PC-3 (cell line): Measurements from ENCODE around the gene SCN2B. TPM values are rescaled to one million over a fixed set of nuclear protein-coding genes. Genes with fewer than 3 reads are reported as not detected.

Experiments used
- ATAC-seq: fragments of 200-7000 bp; cut with Tn5 transposase; 2 replicates; pipeline ENCODE4 v1.9.1; 2020; ENCODE audit warnings: mild to moderate bottlenecking, moderate library complexity
- BruUV-seq: library from RNA; stranded (reverse); fragments of 400-500 nt; replicated peaks from 2 replicates; lab custom pipeline; 2021; lab: Mats Ljungman, UMichigan
- CTCF ChIA-PET: fragments of 300-600 bp; sonication (Branson Sonifier 250); formaldehyde crosslinking; loops from one replicate; lab custom pipeline; 2022; ENCODE audit warnings: antibody characterized with exemption; lab: Charles Lee
- POLR2A ChIA-PET: fragments of 300-600 bp; sonication (Branson Sonifier 250); formaldehyde crosslinking; loops from one replicate; lab custom pipeline; 2022; ENCODE audit warnings: antibody characterized with exemption; ENCODE audit not compliant: unreplicated experiment; lab: Charles Lee
- DNase-seq: peaks from one replicate; pipeline ENCODE4 v3.0.0-alpha.2; 2015
- H2AFZ ChIP-seq: fragments of 300-600 bp; sonication (generic); 2 replicates; pipeline ENCODE4 v1.6.0; 2016; ENCODE audit warnings: antibody characterized with exemption, low read length
- H3F3A ChIP-seq: fragments of 300-600 bp; sonication (generic); one replicate; pipeline ENCODE4 v1.6.0; 2017; ENCODE audit warnings: antibody characterized with exemption, low read length, control low read depth, mild to moderate bottlenecking; ENCODE audit not compliant: unreplicated experiment
- H3K27ac ChIP-seq: fragments of 300-600 bp; sonication (generic); 2 replicates; pipeline ENCODE4 v1.5.1; 2016; ENCODE audit warnings: mild to moderate bottlenecking, low read length
- H3K27me3 ChIP-seq: fragments of 300-600 bp; sonication (generic); 2 replicates; pipeline ENCODE4 v1.6.1; 2016; ENCODE audit warnings: low read length, mixed read lengths
- H3K36me3 ChIP-seq: fragments of 300-600 bp; sonication (generic); 2 replicates; pipeline ENCODE4 v1.6.1; 2016; ENCODE audit warnings: low read depth, mixed run types, low read length, mixed read lengths
- H3K4me1 ChIP-seq: fragments of 300-600 bp; sonication (generic); 2 replicates; pipeline ENCODE4 v1.5.1; 2016; ENCODE audit warnings: low read length; ENCODE audit not compliant: insufficient read depth
- H3K4me2 ChIP-seq: fragments of 300-600 bp; sonication (generic); 2 replicates; pipeline ENCODE4 v1.6.0; 2016; ENCODE audit warnings: low read length
- H3K4me3 ChIP-seq: fragments of 300-600 bp; sonication (generic); 2 replicates; pipeline ENCODE4 v1.5.1; 2016; ENCODE audit warnings: mild to moderate bottlenecking, low read length, mixed read lengths
- H3K79me2 ChIP-seq: fragments of 300-600 bp; sonication (generic); 2 replicates; pipeline ENCODE4 v1.6.1; 2017; ENCODE audit warnings: low read length, mixed read lengths
- H3K9ac ChIP-seq: fragments of 300-600 bp; sonication (generic); 2 replicates; pipeline ENCODE4 v1.6.0; 2016; ENCODE audit warnings: mild to moderate bottlenecking, low read length
- H3K9me2 ChIP-seq: fragments of 300-600 bp; sonication (generic); replicated peaks from 2 replicates; pipeline ENCODE4 v1.6.1; 2016; ENCODE audit warnings: mixed run types, low read length, mixed read lengths
- H3K9me3 ChIP-seq: fragments of 300-600 bp; sonication (generic); 2 replicates; pipeline ENCODE4 v1.6.1; 2016; ENCODE audit warnings: low read length, mixed read lengths
- H4K20me1 ChIP-seq: fragments of 300-600 bp; sonication (generic); 2 replicates; pipeline ENCODE4 v1.6.1; 2016; ENCODE audit warnings: low read length, mixed read lengths
- EZH2 ChIP-seq: fragments of 300-600 bp; sonication (generic); IDR thresholded peaks from one replicate; pipeline ENCODE4 v1.6.1; 2017; ENCODE audit warnings: antibody characterized with exemption, mild to moderate bottlenecking, low read length; ENCODE audit not compliant: unreplicated experiment
- EZH2phosphoT487 ChIP-seq: fragments of 300-600 bp; sonication (generic); IDR thresholded peaks from 2 replicates; pipeline ENCODE4 v1.6.1; 2018; ENCODE audit warnings: mild to moderate bottlenecking, antibody characterized with exemption, low read length, borderline replicate concordance
- intact Hi-C: fragments of 100-400 bp; cut with micrococcal nuclease; formaldehyde crosslinking; loops from 2 replicates; pipeline ENCODE4 v1.9.0; 2023
- total RNA-seq: library from RNA; depleted of rRNA; stranded (reverse); fragments of >200 nt; gene quantifications from 2 replicates; pipeline ENCODE4 v1.2.3, GENCODE V29; 2014
- TF ChIP-seq, protein P1 (sequence below): fragments of 300-600 bp; sonication (generic); conservative IDR thresholded peaks from 2 replicates; pipeline ENCODE4 v1.5.1; 2017; ENCODE audit warnings: antibody characterized with exemption, low read depth, mild to moderate bottlenecking, low read length

SCN2B gene
- total RNA-seq, 1 experiment from 2014 or later = not detected

DNA sequence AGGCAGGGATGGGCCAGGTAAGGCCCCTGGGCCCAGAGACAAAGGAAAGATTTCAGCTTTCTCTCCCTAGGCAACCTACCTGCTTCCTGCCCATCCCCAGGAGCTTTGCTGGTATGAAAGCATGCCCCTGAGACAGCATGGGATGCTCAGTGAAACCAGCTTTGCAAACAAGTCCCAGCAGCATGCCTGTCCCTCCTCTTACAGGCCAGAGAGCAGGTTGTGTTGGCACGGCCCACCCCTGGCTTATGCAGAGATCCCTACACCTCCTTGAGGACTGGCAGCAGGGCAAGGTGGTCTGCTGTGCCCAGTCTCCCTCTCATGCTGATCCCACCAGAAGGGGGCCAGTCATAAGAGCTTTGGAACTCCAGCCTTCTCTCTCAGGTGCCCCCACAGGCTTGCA, 26.9 kb downstream of the SCN2B start:
- H4K20me1 ChIP-seq = no peaks in the 10 kb centered on the region
- no peaks in the 10 kb centered on the region for H3K79me2 ChIP-seq
- ChIA-PET POLR2A (no interaction called here), CTCF (no interaction called here)
- H3K9ac ChIP-seq = no peak overlapping the region
- no TSS peak for BruUV-seq
- TF ChIP-seq, protein P1, sequence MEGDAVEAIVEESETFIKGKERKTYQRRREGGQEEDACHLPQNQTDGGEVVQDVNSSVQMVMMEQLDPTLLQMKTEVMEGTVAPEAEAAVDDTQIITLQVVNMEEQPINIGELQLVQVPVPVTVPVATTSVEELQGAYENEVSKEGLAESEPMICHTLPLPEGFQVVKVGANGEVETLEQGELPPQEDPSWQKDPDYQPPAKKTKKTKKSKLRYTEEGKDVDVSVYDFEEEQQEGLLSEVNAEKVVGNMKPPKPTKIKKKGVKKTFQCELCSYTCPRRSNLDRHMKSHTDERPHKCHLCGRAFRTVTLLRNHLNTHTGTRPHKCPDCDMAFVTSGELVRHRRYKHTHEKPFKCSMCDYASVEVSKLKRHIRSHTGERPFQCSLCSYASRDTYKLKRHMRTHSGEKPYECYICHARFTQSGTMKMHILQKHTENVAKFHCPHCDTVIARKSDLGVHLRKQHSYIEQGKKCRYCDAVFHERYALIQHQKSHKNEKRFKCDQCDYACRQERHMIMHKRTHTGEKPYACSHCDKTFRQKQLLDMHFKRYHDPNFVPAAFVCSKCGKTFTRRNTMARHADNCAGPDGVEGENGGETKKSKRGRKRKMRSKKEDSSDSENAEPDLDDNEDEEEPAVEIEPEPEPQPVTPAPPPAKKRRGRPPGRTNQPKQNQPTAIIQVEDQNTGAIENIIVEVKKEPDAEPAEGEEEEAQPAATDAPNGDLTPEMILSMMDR = no peak
- TF ChIP-seq EZH2 (no peak), EZH2phosphoT487 (no peak)
- no peaks in the 10 kb centered on the region for H3K36me3 ChIP-seq
- DNase-seq (no peak), ATAC-seq (no peak)
- no peak overlapping the region for H3K27ac ChIP-seq
- no peak overlapping the region for H3K4me3 ChIP-seq
- peaks cover 15% of the 10 kb centered on the region; the same call in 1 of the 2 replicates for H3K4me1 ChIP-seq
- H3K4me2 ChIP-seq = no peak overlapping the region
- no peak overlapping the region for H2AFZ ChIP-seq
- intact Hi-C loops = loop anchor here (5.0 kb wide), 1 partner anchor 338 kb away; no protein-coding TSS in a partner anchor
- no peaks in the 10 kb centered on the region for H3F3A ChIP-seq
- peaks cover 55% of the 10 kb centered on the region for H3K27me3 ChIP-seq
- H3K9me3 ChIP-seq = no peaks in the 10 kb centered on the region
- H3K9me2 ChIP-seq = no peaks in the 10 kb centered on the region

DNA sequence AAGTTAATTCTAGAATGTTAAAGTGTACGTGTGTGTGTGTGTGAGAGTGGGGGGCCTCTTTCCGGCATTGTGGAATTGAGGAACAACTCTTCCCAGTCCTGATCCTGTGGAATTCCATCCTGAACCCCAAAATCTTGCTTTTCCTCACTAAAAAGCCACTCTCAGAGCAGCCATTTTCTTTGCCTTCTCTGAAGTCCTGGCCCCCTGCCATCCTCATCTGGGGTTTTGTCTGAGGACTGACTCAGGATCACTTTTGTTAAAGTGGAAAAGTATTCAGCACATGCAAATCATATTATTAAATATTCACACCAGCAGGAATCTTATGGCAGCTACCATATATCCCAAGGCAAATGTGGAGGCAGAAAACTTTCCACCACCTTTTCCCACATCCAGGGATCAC, 27.6 kb downstream of the SCN2B start:
- Histone ChIP-seq H3K36me3 (no peaks in the 10 kb centered on the region), H3K9ac (no peak overlapping the region), H3K27ac (no peak overlapping the region), H2AFZ (no peak overlapping the region), H3K4me1 (peaks cover 15% of the 10 kb centered on the region; the same call in 1 of the 2 replicates), H3K9me3 (no peaks in the 10 kb centered on the region), H3K4me3 (no peak overlapping the region), H3F3A (no peaks in the 10 kb centered on the region), H3K9me2 (no peaks in the 10 kb centered on the region), H3K27me3 (peaks cover 55% of the 10 kb centered on the region), H3K79me2 (no peaks in the 10 kb centered on the region), H4K20me1 (no peaks in the 10 kb centered on the region), H3K4me2 (no peak overlapping the region)
- TF ChIP-seq EZH2 = no peak
- TF ChIP-seq EZH2phosphoT487 = no peak
- TF ChIP-seq, protein P1 = no peak
- ChIA-PET POLR2A (no interaction called here), CTCF (no interaction called here)
- DNase-seq (no peak), ATAC-seq (no peak)
- intact Hi-C loops = loop anchor here (5.0 kb wide), 1 partner anchor 338 kb away; no protein-coding TSS in a partner anchor
- BruUV-seq = no TSS peak

DNA sequence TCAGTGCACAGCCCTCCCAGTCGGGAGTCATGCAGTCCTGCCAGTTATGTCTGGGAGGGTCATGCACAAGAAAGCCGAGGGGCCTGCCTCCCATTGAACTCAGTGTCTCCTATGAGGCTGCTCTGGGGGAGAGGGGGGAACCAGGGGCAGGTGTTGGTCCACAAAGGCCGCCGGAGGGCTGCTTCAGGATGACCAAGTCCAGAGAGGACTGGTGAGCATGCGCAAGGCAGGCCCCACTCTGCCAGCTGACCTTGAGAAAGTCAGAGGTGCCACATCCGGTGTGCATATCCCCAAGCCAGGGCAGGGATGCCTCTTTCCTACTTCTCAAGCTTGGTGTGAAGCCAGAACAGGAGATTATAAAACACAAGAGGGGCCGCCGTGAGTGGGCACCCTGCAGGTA, 28.2 kb downstream of the SCN2B start:
- CTCF ChIA-PET = no interaction called here
- Histone ChIP-seq H2AFZ (no peak overlapping the region), H3F3A (no peaks in the 10 kb centered on the region), H3K9me3 (no peaks in the 10 kb centered on the region), H3K79me2 (no peaks in the 10 kb centered on the region), H3K27me3 (peaks cover 56% of the 10 kb centered on the region), H3K4me3 (no peak overlapping the region), H3K9me2 (no peaks in the 10 kb centered on the region), H3K36me3 (no peaks in the 10 kb centered on the region), H3K4me2 (no peak overlapping the region), H3K9ac (no peak overlapping the region), H3K4me1 (peaks cover 14% of the 10 kb centered on the region; the same call in 1 of the 2 replicates), H4K20me1 (no peaks in the 10 kb centered on the region), H3K27ac (no peak overlapping the region)
- intact Hi-C loops = loop anchor here (5.0 kb wide), 1 partner anchor 339 kb away; no protein-coding TSS in a partner anchor
- POLR2A ChIA-PET = no interaction called here
- ATAC-seq (no peak), DNase-seq (no peak)
- no TSS peak for BruUV-seq
- TF ChIP-seq, protein P1 = no peak
- TF ChIP-seq EZH2 = no peak
- TF ChIP-seq EZH2phosphoT487 = no peak
